ENCODE results near the gene LATS1. TPM values are rescaled to one million over a fixed set of nuclear protein-coding genes. Genes with fewer than 3 reads are reported as not detected.

Gene LATS1
- total RNA-seq, 1 donor from 2014 or later, result 41.8 TPM

- H3K27me3 Mint-ChIP-seq, result no peaks in the 10 kb centered on the region
- H3K9me3 Mint-ChIP-seq (ENCODE audit: low read depth), result no peaks in the 10 kb centered on the region
- DNase-seq (ENCODE audit: low spot score, unreplicated experiment), result no peak
- no peak overlapping the region for H3K4me3 Mint-ChIP-seq (ENCODE audit: low read depth)
- peak overlapping the region; percentile 45 for H3K27ac Mint-ChIP-seq
- peaks cover 12% of the 10 kb centered on the region for H3K36me3 Mint-ChIP-seq (ENCODE audit: insufficient read depth)
- TF ChIP-seq CTCF (IDR thresholded peaks at IDR 0.05; ENCODE audit: unreplicated experiment), result no peak
- no peaks in the 10 kb centered on the region for H3K4me1 Mint-ChIP-seq (ENCODE audit: low read depth)
Measured at GRCh38 chr6:149733089-149733720, 15.3 kb upstream of the LATS1 start.

GRCh38 chr6:149729824-149730223 lies 11.9 kb upstream of the LATS1 start:
- peaks cover 11% of the 10 kb centered on the region for H3K36me3 Mint-ChIP-seq (ENCODE audit: insufficient read depth)
- DNase-seq (ENCODE audit: low spot score, unreplicated experiment), result no peak
- no peak for TF ChIP-seq CTCF (IDR thresholded peaks at IDR 0.05; ENCODE audit: unreplicated experiment)

GRCh38 chr6:149728499-149729234 lies 10.8 kb upstream of the LATS1 start:
- Mint-ChIP-seq H3K36me3 (ENCODE audit: insufficient read depth) (peaks cover 13% of the 10 kb centered on the region), H3K4me3 (ENCODE audit: low read depth) (no peak overlapping the region), H3K27me3 (no peaks in the 10 kb centered on the region), H3K4me1 (ENCODE audit: low read depth) (no peaks in the 10 kb centered on the region), H3K27ac (no peak overlapping the region), H3K9me3 (ENCODE audit: low read depth) (no peaks in the 10 kb centered on the region)
- TF ChIP-seq CTCF (IDR thresholded peaks at IDR 0.05; ENCODE audit: unreplicated experiment), result no peak
- DNase-seq (ENCODE audit: low spot score, unreplicated experiment), result no peak

More at GRCh38 chr6:149729824-149730223, 11.9 kb upstream of the LATS1 start:
- no peak overlapping the region for H3K4me3 Mint-ChIP-seq (ENCODE audit: low read depth)
- H3K27ac Mint-ChIP-seq, result no peak overlapping the region
- no peaks in the 10 kb centered on the region for H3K4me1 Mint-ChIP-seq (ENCODE audit: low read depth)
- no peaks in the 10 kb centered on the region for H3K27me3 Mint-ChIP-seq
- H3K9me3 Mint-ChIP-seq (ENCODE audit: low read depth), result no peaks in the 10 kb centered on the region

GRCh38 chr6:149727793-149728498 lies 10.0 kb upstream of the LATS1 start:
- Mint-ChIP-seq H3K4me3 (ENCODE audit: low read depth) (no peak overlapping the region), H3K4me1 (ENCODE audit: low read depth) (no peaks in the 10 kb centered on the region), H3K27ac (no peak overlapping the region), H3K27me3 (no peaks in the 10 kb centered on the region), H3K36me3 (ENCODE audit: insufficient read depth) (peaks cover 13% of the 10 kb centered on the region), H3K9me3 (ENCODE audit: low read depth) (no peaks in the 10 kb centered on the region)
- no peak for TF ChIP-seq CTCF (IDR thresholded peaks at IDR 0.05; ENCODE audit: unreplicated experiment)
- no peak for DNase-seq (ENCODE audit: low spot score, unreplicated experiment)

GRCh38 chr6:149725785-149726184 lies 7.9 kb upstream of the LATS1 start:
- H3K4me1 Mint-ChIP-seq (ENCODE audit: low read depth), result no peaks in the 10 kb centered on the region
- no peak overlapping the region for H3K27ac Mint-ChIP-seq
- no peaks in the 10 kb centered on the region for H3K27me3 Mint-ChIP-seq
- no peak overlapping the region for H3K4me3 Mint-ChIP-seq (ENCODE audit: low read depth)
- no peak for TF ChIP-seq CTCF (IDR thresholded peaks at IDR 0.05; ENCODE audit: unreplicated experiment)
- H3K9me3 Mint-ChIP-seq (ENCODE audit: low read depth), result no peaks in the 10 kb centered on the region
- DNase-seq (ENCODE audit: low spot score, unreplicated experiment), result no peak
- peaks cover 10% of the 10 kb centered on the region for H3K36me3 Mint-ChIP-seq (ENCODE audit: insufficient read depth)
